ENCODE results near the gene PYURF.

The PYURF gene

GRCh38 chr4:88503344-88503743 lies 20.2 kb downstream of the PYURF start:
- no peak for DNase-seq

DNA sequence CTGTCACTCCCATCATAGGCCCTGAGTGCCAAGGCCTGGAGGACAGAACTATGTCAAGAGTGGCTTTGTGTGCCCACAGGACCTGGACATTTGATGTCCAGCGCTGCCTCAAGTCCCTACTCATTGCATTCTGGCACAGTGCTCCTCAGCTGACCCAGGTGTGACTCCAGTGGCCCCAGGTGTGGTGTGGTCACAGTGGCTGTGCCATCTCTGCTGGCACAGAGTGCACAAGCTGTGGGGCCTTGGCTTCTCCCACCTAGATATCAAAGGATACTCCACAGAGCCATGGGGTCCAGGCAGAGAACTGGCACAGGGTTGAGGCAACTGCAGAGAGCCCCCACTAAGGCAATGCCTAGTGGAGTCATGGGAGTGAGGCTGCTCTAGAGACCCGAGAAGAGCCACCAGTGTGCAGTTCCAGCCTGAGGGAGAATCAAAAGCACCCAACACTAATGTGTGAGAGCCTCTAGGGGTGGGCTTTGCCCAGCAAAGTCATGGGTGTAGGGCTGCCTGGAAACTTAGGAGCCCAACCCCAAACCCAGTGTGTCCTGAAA lies 25.6 kb downstream of the PYURF start:
- DNase-seq, result no peak

GRCh38 chr4:88489100-88489761 lies 34.3 kb downstream of the PYURF start:
- DNase-seq, result no peak

- DNase-seq, result no peak
Measured at GRCh38 chr4:88481537-88481936, 42.0 kb downstream of the PYURF start.

DNA sequence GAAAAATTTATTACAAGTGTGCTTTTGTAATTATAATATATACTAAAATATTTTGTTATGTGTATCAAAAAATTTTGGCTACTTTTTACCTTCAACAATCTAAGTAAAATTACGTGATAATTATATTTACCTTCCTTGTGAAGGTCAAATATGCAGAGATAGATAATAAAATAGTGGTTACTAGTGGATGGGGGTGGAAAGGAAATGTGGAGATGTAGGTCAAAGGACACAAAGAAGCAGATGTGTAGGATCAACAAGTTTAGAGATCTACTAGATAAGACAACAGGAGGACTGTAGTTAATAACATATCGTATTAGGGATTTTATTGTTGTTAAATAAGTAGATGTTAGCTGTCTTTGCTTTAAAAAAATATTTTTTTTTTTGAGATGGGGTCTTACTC lies 45.3 kb downstream of the PYURF start:
- no peak for DNase-seq

- no peak for DNase-seq
Measured at GRCh38 chr4:88477229-88477860, 46.2 kb downstream of the PYURF start.
